ENCODE results near the gene RPS6KB2. TPM values are rescaled to one million over a fixed set of nuclear protein-coding genes. Genes with fewer than 3 reads are reported as not detected.

Gene RPS6KB2
- total and polyA plus RNA-seq, 12 donors: 16.3 to 46.3 (median 23.2) TPM

DNA sequence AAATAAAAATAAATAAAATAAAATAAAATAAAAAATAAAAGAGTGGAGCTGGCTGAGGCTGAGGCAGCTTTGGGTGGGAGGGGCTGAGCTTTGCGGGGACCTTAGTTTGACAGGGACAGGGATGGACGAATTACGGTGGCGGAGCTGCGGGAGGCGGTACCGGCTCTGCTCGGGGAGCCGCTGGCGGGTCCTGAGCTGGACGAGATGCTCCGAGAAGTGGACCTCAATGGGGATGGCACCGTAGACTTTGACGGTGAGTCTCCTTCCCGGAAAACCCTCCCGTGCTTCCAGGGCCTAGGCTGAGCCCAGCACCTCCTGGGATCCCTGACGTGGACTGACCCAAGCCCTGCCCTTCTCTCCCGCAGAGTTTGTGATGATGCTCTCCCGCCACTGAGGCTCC, 30.0 kb downstream of the RPS6KB2 start:
- no peak overlapping the region for H3K4me3 ChIP-seq
- H3K36me3 ChIP-seq: no peaks in the 10 kb centered on the region
- intact Hi-C loops (cut with DNase I): no loop called here
- ATAC-seq: no peak
- peaks cover 0 to 3% (median 0%) of the 10 kb centered on the region in 9 donors for H3K4me1 ChIP-seq
- H3K27me3 ChIP-seq: no peaks in the 10 kb centered on the region
- no peak for DNase-seq
- 90 to 93% methylated on average over 19 of the region's 19 CpGs for WGBS, 2 donors
- no peak overlapping the region for H3K27ac ChIP-seq
- TF ChIP-seq, protein P1, sequence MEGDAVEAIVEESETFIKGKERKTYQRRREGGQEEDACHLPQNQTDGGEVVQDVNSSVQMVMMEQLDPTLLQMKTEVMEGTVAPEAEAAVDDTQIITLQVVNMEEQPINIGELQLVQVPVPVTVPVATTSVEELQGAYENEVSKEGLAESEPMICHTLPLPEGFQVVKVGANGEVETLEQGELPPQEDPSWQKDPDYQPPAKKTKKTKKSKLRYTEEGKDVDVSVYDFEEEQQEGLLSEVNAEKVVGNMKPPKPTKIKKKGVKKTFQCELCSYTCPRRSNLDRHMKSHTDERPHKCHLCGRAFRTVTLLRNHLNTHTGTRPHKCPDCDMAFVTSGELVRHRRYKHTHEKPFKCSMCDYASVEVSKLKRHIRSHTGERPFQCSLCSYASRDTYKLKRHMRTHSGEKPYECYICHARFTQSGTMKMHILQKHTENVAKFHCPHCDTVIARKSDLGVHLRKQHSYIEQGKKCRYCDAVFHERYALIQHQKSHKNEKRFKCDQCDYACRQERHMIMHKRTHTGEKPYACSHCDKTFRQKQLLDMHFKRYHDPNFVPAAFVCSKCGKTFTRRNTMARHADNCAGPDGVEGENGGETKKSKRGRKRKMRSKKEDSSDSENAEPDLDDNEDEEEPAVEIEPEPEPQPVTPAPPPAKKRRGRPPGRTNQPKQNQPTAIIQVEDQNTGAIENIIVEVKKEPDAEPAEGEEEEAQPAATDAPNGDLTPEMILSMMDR (IDR thresholded peaks at IDR 0.05): no peak
- H3K9me3 ChIP-seq: no peaks in the 10 kb centered on the region

DNA sequence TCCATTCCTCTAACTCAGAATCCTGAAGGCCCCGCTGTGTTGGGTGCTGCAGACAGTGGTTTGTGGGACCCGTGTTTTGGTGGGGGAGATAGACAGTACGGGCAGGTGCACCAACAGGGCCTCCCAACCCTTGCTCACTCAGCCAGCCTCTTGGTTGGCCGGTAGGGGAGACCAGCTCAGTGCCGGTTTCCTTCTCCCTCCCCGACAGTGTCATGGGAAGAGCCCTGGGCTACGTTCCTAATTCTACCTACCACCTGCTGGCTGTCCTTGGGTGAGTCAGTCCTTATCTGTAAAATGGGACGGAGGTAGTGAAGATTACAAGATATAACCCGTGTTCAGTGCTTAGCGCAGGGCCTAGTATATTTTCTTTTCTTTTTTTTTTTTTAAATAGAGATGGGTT, 34.9 kb downstream of the RPS6KB2 start:
- Histone ChIP-seq H3K36me3 (peaks cover 0 to 6% (median 0%) of the 10 kb centered on the region in 9 donors), H3K27ac (peak overlapping the region in 3 of 10 donors; percentile 92 to 94 (median 94)), H3K4me3 (no peak overlapping the region), H3K27me3 (no peaks in the 10 kb centered on the region), H3K4me1 (peaks cover 7 to 44% (median 20%) of the 10 kb centered on the region in 9 donors), H3K9me3 (no peaks in the 10 kb centered on the region)
- no peak for ATAC-seq
- intact Hi-C loops (cut with DNase I): loop anchor here in 1 of 10 donors (5.0 kb wide), 1 partner anchor 1476 kb away; no protein-coding TSS in a partner anchor
- WGBS, 2 donors: 83 to 92% methylated on average over 10 of the region's 10 CpGs
- no peak for DNase-seq
- TF ChIP-seq, protein P1 (IDR thresholded peaks at IDR 0.05): no peak

DNA sequence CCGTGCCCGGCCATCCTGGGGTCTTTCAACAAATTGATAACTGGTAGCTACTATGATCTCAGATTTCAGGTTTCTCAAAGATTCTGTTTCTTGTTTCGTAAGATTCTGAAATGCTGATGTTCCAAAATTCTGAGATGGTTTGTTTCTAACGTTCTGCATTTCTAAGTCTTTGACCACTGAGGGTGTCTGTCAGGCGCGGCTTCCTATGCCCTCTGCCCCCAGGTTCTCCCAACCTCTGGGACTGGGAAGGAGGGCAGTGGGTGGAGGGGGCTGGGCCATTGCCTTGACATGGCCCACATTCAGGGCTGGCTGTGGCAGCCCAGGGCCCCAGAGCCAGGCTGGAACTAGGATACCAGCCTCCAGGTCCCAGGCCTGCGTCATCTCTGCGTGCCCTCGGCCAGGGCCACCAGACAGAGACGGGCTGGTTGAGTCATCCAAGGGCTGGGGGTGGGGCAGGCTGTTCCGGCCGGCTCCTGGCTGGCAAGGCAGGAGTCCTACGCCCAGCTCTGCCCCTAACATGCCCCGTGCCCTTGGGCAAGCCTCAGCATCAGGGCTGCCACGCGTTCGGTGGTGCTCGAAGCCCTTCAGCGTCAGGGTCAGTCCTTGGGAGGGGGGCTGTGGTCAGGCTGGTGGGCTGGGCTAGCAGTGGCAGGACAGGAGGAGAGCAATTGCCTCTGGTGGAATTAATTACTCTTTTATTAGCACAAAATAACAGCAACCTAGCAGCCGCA, 35.6 kb downstream of the RPS6KB2 start:
- intact Hi-C loops (cut with DNase I): loop anchor here in 1 of 10 donors (5.0 kb wide), 1 partner anchor 1477 kb away; no protein-coding TSS in a partner anchor
- TF ChIP-seq, protein P1 (IDR thresholded peaks at IDR 0.05): no peak
- 75 to 86% methylated on average over 20 of the region's 20 CpGs for WGBS, 2 donors
- ATAC-seq (peak; percentile 5 to 39 (median 24)), DNase-seq (peak; percentile 34 to 51)
- no peaks in the 10 kb centered on the region for H3K9me3 ChIP-seq
- peak overlapping the region; percentile 19 to 68 (median 64) for H3K4me3 ChIP-seq
- H3K4me1 ChIP-seq: peaks cover 8 to 50% (median 26%) of the 10 kb centered on the region in 9 donors
- peaks cover 0 to 6% (median 0%) of the 10 kb centered on the region in 9 donors for H3K36me3 ChIP-seq
- H3K27me3 ChIP-seq: no peaks in the 10 kb centered on the region
- peak overlapping the region; percentile 78 to 94 (median 90) for H3K27ac ChIP-seq

DNA sequence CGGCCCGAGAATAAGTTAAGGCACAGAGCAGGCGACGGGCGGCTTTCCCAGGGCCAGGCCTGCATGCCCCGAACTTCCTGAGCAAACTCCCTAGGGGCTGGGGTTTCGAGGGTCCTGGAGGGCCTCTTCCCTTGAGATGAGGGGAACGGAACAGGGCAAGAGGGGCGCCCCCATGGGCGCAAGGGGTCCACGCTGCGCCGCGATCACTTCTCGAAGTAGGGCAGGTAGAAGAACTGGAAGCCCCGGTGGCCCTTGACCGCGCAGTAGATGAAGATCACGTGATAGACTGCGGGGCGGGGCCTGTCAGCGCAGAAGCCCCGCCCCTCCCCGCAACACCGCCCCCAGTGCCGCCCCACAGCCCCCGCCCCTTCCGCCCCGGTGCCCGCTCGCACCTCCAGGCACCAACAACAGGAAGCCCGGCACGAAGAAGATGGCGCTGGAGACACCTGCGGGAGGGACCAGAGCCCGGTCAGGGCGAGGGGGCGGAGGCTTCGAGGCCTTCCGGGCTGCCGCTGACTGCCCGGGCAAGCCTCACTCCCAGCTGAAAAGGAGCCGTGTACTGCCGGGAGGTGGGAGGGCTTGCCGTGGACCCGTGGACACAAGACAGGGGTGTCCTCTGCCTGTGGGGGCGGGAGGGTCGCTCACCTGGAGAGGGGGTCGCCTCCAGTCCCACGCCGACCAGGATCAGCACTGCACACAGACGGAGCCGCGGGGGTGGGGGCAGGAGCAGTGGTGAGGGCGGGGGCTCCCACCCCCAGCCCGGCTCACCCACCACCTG, 36.3 kb downstream of the RPS6KB2 start:
- Histone ChIP-seq H3K4me3 (peak overlapping the region; percentile 19 to 68 (median 64)), H3K36me3 (peaks cover 0 to 6% (median 0%) of the 10 kb centered on the region in 9 donors), H3K4me1 (peaks cover 8 to 54% (median 27%) of the 10 kb centered on the region in 9 donors), H3K9me3 (no peaks in the 10 kb centered on the region), H3K27me3 (no peaks in the 10 kb centered on the region), H3K27ac (peak overlapping the region; percentile 78 to 94 (median 90))
- WGBS, 2 donors: 14 to 17% methylated on average over 46 to 56 of the region's 56 CpGs
- peak; percentile 88 to 89 for DNase-seq
- intact Hi-C loops (cut with DNase I): loop anchor here in 8 of 10 donors (5.0 kb wide), 6 partner anchors 37 to 1477 kb away; partner anchors contain the start of genes PPP1CA (in 6 of the 8), TBC1D10C (in 6 of the 8), RPS6KB2 (in 2 of the 8) and CDK2AP2 (in 1 of the 8)
- peak; percentile 69 to 82 (median 78) for ATAC-seq
- TF ChIP-seq, protein P1 (IDR thresholded peaks at IDR 0.05): no peak

Data from heart right ventricle (tissue), 16 donors.